ENCODE results near the gene CACNA1B. TPM values are rescaled to one million over a fixed set of nuclear protein-coding genes. Genes with fewer than 3 reads are reported as not detected.

The CACNA1B gene
- total and polyA plus RNA-seq, 9 of the 15 experiments (the other 6 are each of a cell fraction or from before 2014, with no cell fraction given) = 0.01 to 0.04 TPM; not detected in 7

DNA sequence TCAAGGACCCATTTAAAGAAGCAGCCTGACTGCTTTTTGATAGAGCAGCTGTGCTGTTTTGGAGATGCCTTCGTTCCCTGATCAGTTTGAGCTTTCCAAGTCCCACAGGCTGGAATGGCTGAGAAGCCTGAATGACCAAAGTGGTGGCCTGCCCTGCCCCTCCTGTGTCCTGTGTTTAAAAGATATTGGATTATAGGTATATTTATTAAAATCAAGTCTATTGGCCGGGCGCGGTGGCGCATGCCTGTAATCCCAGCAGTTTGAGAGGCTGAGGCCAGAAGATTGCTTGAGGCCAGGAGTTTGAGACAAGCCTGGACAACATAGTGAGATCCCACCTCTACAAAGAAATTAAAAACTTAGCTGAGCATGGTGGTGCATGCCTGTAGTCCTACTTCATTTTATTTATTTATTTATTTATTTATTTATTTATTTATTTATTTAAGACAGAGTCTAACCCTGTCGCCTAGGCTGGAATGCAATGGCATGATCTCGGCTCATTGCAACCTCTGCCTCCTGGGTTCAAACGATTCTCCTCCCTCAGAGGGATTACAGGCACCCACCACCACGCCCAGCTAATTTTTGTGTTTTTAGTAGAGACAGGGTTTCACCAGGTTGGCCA is 87.7 kb downstream of the CACNA1B start:
- Histone ChIP-seq H3K4me1 (replicated peaks in 1 of 2; ENCODE audit: control insufficient read depth in 2 of 2, insufficient read depth in 2 of 2, low read length in 2 of 2) (no peaks in the 10 kb centered on the region), H3K27ac (ENCODE audit: extremely low read depth, low read depth, low read length) (no peak overlapping the region), H3K27me3 (ENCODE audit: control insufficient read depth in 2 of 2, insufficient read depth in 2 of 2, low read length in 2 of 2) (peaks cover 0 to 19% of the 10 kb centered on the region in 2 experiments; a peak in 3 of 5 replicates), H3K9ac (ENCODE audit: insufficient read depth in 1 of 2, low read depth in 2 of 2, low read length in 2 of 2) (no peak overlapping the region), H4K20me1 (replicated peaks; ENCODE audit: control insufficient read depth, insufficient read depth, low read length) (no peaks in the 10 kb centered on the region), H3K4me2 (ENCODE audit: insufficient read depth, low read length) (no peak overlapping the region), H3K4me3 (no peak overlapping the region), H3K79me2 (ENCODE audit: control insufficient read depth, insufficient read depth, low read length) (no peaks in the 10 kb centered on the region), H3K36me3 (ENCODE audit: control insufficient read depth, insufficient read depth, low read length) (no peaks in the 10 kb centered on the region), H2AFZ (ENCODE audit: low read depth, low read length) (no peak overlapping the region), H3K9me3 (replicated peaks; ENCODE audit: control insufficient read depth, insufficient read depth, low read depth, low read length) (no peaks in the 10 kb centered on the region), H3K9me1 (ENCODE audit: control insufficient read depth, insufficient read depth, low read length) (no peaks in the 10 kb centered on the region)
- no peak for DNase-seq (ENCODE audit: extremely low read depth in 1 of 4, low spot score in 3 of 4)
- CTCF ChIA-PET (ENCODE audit: low intra/inter-chr PET ratio) = no interaction called here
- intact Hi-C loops (cut with micrococcal nuclease) = no loop called here
- no peak for ATAC-seq
- BruUV-seq (replicated peaks) = no TSS peak
- POLR2A ChIA-PET = no interaction called here
- no peak for FAIRE-seq
- in situ Hi-C loops (cut with MboI) = no loop called here
- WGBS (ENCODE audit: insufficient coverage, low coverage, missing lambda C conversion rate) = 2% methylated on average over 9 of the region's 9 CpGs
- TF ChIP-seq SMAD1 (IDR thresholded peaks at IDR 0.05; ENCODE audit: low read depth, low read length, partially characterized antibody) = no peak
- TF ChIP-seq, protein P1, sequence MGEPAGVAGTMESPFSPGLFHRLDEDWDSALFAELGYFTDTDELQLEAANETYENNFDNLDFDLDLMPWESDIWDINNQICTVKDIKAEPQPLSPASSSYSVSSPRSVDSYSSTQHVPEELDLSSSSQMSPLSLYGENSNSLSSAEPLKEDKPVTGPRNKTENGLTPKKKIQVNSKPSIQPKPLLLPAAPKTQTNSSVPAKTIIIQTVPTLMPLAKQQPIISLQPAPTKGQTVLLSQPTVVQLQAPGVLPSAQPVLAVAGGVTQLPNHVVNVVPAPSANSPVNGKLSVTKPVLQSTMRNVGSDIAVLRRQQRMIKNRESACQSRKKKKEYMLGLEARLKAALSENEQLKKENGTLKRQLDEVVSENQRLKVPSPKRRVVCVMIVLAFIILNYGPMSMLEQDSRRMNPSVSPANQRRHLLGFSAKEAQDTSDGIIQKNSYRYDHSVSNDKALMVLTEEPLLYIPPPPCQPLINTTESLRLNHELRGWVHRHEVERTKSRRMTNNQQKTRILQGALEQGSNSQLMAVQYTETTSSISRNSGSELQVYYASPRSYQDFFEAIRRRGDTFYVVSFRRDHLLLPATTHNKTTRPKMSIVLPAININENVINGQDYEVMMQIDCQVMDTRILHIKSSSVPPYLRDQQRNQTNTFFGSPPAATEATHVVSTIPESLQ (CRISPR knock-in tag; IDR thresholded peaks at IDR 0.05) = no peak
- no peak for TF ChIP-seq ETV5 (CRISPR knock-in tag; IDR thresholded peaks at IDR 0.05; ENCODE audit: low read depth)
- no peak for TF ChIP-seq ZNF384 (IDR thresholded peaks at IDR 0.05; ENCODE audit: low read depth, low read length)
- TF ChIP-seq SMARCA4 (IDR thresholded peaks at IDR 0.05) = no peak
- TF ChIP-seq ZKSCAN1 (IDR thresholded peaks at IDR 0.05; ENCODE audit: low read depth, low read length) = no peak
- TF ChIP-seq ZNF41 (CRISPR knock-in tag; conservative IDR thresholded peaks at IDR 0.05) = no peak
- no peak for TF ChIP-seq POLR2H (tag; IDR thresholded peaks at IDR 0.05; ENCODE audit: low read depth)
- TF ChIP-seq, protein P2, sequence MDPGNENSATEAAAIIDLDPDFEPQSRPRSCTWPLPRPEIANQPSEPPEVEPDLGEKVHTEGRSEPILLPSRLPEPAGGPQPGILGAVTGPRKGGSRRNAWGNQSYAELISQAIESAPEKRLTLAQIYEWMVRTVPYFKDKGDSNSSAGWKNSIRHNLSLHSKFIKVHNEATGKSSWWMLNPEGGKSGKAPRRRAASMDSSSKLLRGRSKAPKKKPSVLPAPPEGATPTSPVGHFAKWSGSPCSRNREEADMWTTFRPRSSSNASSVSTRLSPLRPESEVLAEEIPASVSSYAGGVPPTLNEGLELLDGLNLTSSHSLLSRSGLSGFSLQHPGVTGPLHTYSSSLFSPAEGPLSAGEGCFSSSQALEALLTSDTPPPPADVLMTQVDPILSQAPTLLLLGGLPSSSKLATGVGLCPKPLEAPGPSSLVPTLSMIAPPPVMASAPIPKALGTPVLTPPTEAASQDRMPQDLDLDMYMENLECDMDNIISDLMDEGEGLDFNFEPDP (CRISPR knock-in tag; IDR thresholded peaks at IDR 0.05) = no peak
- TF ChIP-seq SP1 (CRISPR knock-in tag; IDR thresholded peaks at IDR 0.05) = no peak
- no peak for TF ChIP-seq ZNF707 (CRISPR knock-in tag; conservative IDR thresholded peaks at IDR 0.05)
- no peak for TF ChIP-seq KDM4B (IDR thresholded peaks at IDR 0.05; ENCODE audit: borderline replicate concordance in 2 of 2, low read depth in 1 of 2)
- no peak for TF ChIP-seq ZNF76 (CRISPR knock-in tag; IDR thresholded peaks at IDR 0.05; ENCODE audit: borderline replicate concordance)
- TF ChIP-seq MCM2 (IDR thresholded peaks at IDR 0.05; ENCODE audit: low read depth) = no peak
- no peak for TF ChIP-seq ZNF174 (CRISPR knock-in tag; IDR thresholded peaks at IDR 0.05)
- no peak for TF ChIP-seq HNRNPLL (IDR thresholded peaks at IDR 0.05; ENCODE audit: low read depth, low read length, poor library complexity, severe bottlenecking)
- no peak for TF ChIP-seq ATF7 (IDR thresholded peaks at IDR 0.05)
